CD14-positive monocyte (primary cell): ENCODE data around the gene AKR1C8. TPM values are rescaled to one million over a fixed set of nuclear protein-coding genes. Genes with fewer than 3 reads are reported as not detected.
A peak's percentile ranks its signal among the peaks of the same experiment; 100 is the strongest.

Source experiments
- DNase-seq, 3 donors: peaks; one replicate each; pipeline ENCODE4 v3.0.0-alpha.2; 2011 to 2022
- H2AFZ ChIP-seq: 2 replicates; pipeline ENCODE4 v1.6.0; 2012; ENCODE audit warnings: mild to moderate bottlenecking, low read depth, low read length, inconsistent platforms; ENCODE audit not compliant: insufficient read depth, poor library complexity, severe bottlenecking
- H3K27ac ChIP-seq, 2 donors: 1 replicate in 1 of 2; 2 replicates in 1 of 2; pipeline ENCODE4 v1.5.1; 2012 to 2013; ENCODE audit warnings: low read length in 2 of 2, control low read depth in 1 of 2, inconsistent platforms in 1 of 2, low read depth in 1 of 2, mild to moderate bottlenecking in 1 of 2
- H3K27me3 ChIP-seq, 2 donors: one replicate each; pipeline versions ENCODE4 v1.6.0 to v1.6.1; 2011 to 2013; ENCODE audit warnings: low read length in 2 of 2; ENCODE audit not compliant: control insufficient read depth in 2 of 2, insufficient read depth in 2 of 2
- H3K36me3 ChIP-seq, 2 donors: replicated peaks in 1 of 2; 1 replicate in 1 of 2; 2 replicates in 1 of 2; pipeline versions ENCODE4 v1.5.1 to v1.6.1; 2012 to 2013; ENCODE audit warnings: low read length in 2 of 2, control low read depth in 1 of 2, inconsistent platforms in 1 of 2, mild to moderate bottlenecking in 1 of 2; ENCODE audit not compliant: insufficient read depth in 2 of 2, control insufficient read depth in 1 of 2
- H3K4me1 ChIP-seq, 2 donors: 1 replicate in 1 of 2; 2 replicates in 1 of 2; pipeline versions ENCODE4 v1.5.1 to v1.6.1; 2012 to 2013; ENCODE audit warnings: low read length in 2 of 2, control low read depth in 1 of 2, inconsistent platforms in 1 of 2, mild to moderate bottlenecking in 1 of 2, moderate library complexity in 1 of 2; ENCODE audit not compliant: insufficient read depth in 2 of 2, control insufficient read depth in 1 of 2
- H3K4me2 ChIP-seq: replicated peaks from 2 replicates; pipeline ENCODE3; 2012; ENCODE audit warnings: low read length, moderate library complexity, mild to moderate bottlenecking; ENCODE audit not compliant: poor library complexity, severe bottlenecking; ENCODE audit errors: extremely low read depth
- H3K4me3 ChIP-seq, 3 experiments: fragments of 200-600 bp in 1 of 3; sonication (generic) in 1 of 3; replicated peaks in 1 of 3; 1 replicate in 2 of 3; 2 replicates in 1 of 3; pipeline ENCODE4 v1.5.1; 2011 to 2013; ENCODE audit warnings: low read length in 3 of 3, mild to moderate bottlenecking in 3 of 3, control low read depth in 2 of 3, low read depth in 2 of 3, inconsistent platforms in 1 of 3, moderate library complexity in 1 of 3
- H3K79me2 ChIP-seq: 2 replicates; pipeline ENCODE4 v1.6.0; 2012; ENCODE audit warnings: mild to moderate bottlenecking, control low read depth, inconsistent platforms, low read length, moderate library complexity; ENCODE audit not compliant: insufficient read depth
- H3K9ac ChIP-seq: 2 replicates; pipeline ENCODE4 v1.6.0; 2017; ENCODE audit warnings: low read length, mild to moderate bottlenecking; ENCODE audit not compliant: insufficient read depth, poor library complexity, severe bottlenecking
- H3K9me3 ChIP-seq, 2 donors: replicated peaks in 1 of 2; 1 replicate in 1 of 2; 2 replicates in 1 of 2; pipeline versions ENCODE4 v1.5.1 to v1.6.1; 2012 to 2013; ENCODE audit warnings: low read length in 2 of 2, control low read depth in 1 of 2; ENCODE audit not compliant: control insufficient read depth in 1 of 2, insufficient read depth in 1 of 2
- H4K20me1 ChIP-seq: 2 replicates; pipeline ENCODE4 v1.6.0; 2012; ENCODE audit warnings: mild to moderate bottlenecking, low read length, control low read depth, moderate library complexity; ENCODE audit not compliant: insufficient read depth
- H3K27ac Mint-ChIP-seq, 7 donors: one replicate each; pipeline ENCODE4 v1.8.0; 2020; ENCODE audit warnings: mild to moderate bottlenecking in 7 of 7, mixed read lengths in 7 of 7, moderate library complexity in 6 of 7, inconsistent platforms in 2 of 7
- H3K27me3 Mint-ChIP-seq, 3 donors: one replicate each; pipeline ENCODE4 v1.8.0; 2021 to 2022; ENCODE audit warnings: low read depth in 3 of 3, mild to moderate bottlenecking in 3 of 3, mixed read lengths in 3 of 3, moderate library complexity in 3 of 3, inconsistent platforms in 1 of 3
- H3K36me3 Mint-ChIP-seq, 2 donors: one replicate each; pipeline ENCODE4 v1.8.0; 2020; ENCODE audit warnings: mixed read lengths in 2 of 2, inconsistent platforms in 1 of 2, mild to moderate bottlenecking in 1 of 2
- H3K4me1 Mint-ChIP-seq: one replicate; pipeline ENCODE4 v1.8.0; 2020; ENCODE audit warnings: mild to moderate bottlenecking, mixed read lengths
- H3K4me3 Mint-ChIP-seq, 2 donors: one replicate each; pipeline ENCODE4 v1.8.0; 2020; ENCODE audit warnings: mild to moderate bottlenecking in 2 of 2, mixed read lengths in 2 of 2, moderate library complexity in 1 of 2
- H3K9me3 Mint-ChIP-seq, 7 donors: one replicate each; pipeline ENCODE4 v1.8.0; 2020 to 2022; ENCODE audit warnings: mixed read lengths in 7 of 7, mild to moderate bottlenecking in 6 of 7, moderate library complexity in 6 of 7, inconsistent platforms in 2 of 7
- WGBS: methylation state at CpG from one replicate; pipeline ENCODE4 v1.1.5; 2013; ENCODE audit warnings: missing lambda C conversion rate; ENCODE audit not compliant: insufficient coverage; 5-methylcytosine and 5-hydroxymethylcytosine counted together
- intact Hi-C, 2 donors: fragments of 100-400 bp; cut with micrococcal nuclease; formaldehyde crosslinking; loops; one replicate each; pipeline versions ENCODE4 v1.15.0 to v1.15.1; 2023
- polyA plus RNA-seq, 3 donors: library from polyadenylated mRNA; depleted of rRNA in 1 of 3; unstranded in 2 of 3; stranded (reverse) in 1 of 3; fragments of 300-500 nt in 2 of 3; fragments of >200 nt in 1 of 3; fragmentation: Illumina TruSeq in 2 of 3; gene quantifications; 1 replicate in 2 of 3; 2 replicates in 1 of 3; pipeline ENCODE4 v1.2.3, GENCODE V29; 2012 to 2021
- TF ChIP-seq, protein P1 (sequence below): fragments of 200-600 bp; IDR thresholded peaks from one replicate; pipeline ENCODE4 v1.8.0; 2022; ENCODE audit warnings: antibody characterized with exemption, mild to moderate bottlenecking

The AKR1C8 gene
- polyA plus RNA-seq, 3 donors, result not detected

DNA sequence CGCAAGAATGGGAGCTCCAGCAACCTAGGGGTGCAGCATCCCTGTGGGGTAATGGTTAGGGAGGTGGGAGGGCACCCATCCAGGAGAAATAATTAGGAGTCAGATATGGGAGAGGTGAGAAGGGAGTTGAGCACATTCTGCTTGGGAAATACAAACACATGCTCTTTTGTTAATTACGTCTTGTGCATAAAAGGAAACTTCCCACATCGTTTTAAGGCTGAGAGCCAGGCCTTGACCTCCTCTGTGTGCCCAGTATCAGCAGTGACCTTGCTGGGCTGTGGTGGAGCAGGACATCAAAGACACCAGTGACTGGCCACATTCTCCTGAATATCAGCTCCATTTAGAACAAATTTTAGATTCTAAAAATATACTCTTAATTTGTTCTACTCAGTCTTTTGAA is 34.3 kb upstream of the AKR1C8 start:
- Mint-ChIP-seq H3K27ac (peak overlapping the region in 1 of 7 donors; percentile 2), H3K36me3 (no peaks in the 10 kb centered on the region), H3K9me3 (peaks cover 5 to 18% (median 9%) of the 10 kb centered on the region in 7 donors), H3K27me3 (peaks cover 1 to 2% (median 2%) of the 10 kb centered on the region in 3 donors), H3K4me1 (no peaks in the 10 kb centered on the region), H3K4me3 (no peak overlapping the region)
- Histone ChIP-seq H3K36me3 (no peaks in the 10 kb centered on the region), H3K27me3 (no peaks in the 10 kb centered on the region), H3K4me1 (no peaks in the 10 kb centered on the region), H2AFZ (no peak overlapping the region), H3K27ac (no peak overlapping the region), H4K20me1 (no peaks in the 10 kb centered on the region), H3K9ac (no peak overlapping the region), H3K9me3 (peaks cover 0 to 14% of the 10 kb centered on the region in 2 donors), H3K4me2 (no peak overlapping the region), H3K4me3 (no peak overlapping the region), H3K79me2 (no peaks in the 10 kb centered on the region)
- WGBS, result 100% methylated on average over 1 of the region's 3 CpGs
- TF ChIP-seq, protein P1, sequence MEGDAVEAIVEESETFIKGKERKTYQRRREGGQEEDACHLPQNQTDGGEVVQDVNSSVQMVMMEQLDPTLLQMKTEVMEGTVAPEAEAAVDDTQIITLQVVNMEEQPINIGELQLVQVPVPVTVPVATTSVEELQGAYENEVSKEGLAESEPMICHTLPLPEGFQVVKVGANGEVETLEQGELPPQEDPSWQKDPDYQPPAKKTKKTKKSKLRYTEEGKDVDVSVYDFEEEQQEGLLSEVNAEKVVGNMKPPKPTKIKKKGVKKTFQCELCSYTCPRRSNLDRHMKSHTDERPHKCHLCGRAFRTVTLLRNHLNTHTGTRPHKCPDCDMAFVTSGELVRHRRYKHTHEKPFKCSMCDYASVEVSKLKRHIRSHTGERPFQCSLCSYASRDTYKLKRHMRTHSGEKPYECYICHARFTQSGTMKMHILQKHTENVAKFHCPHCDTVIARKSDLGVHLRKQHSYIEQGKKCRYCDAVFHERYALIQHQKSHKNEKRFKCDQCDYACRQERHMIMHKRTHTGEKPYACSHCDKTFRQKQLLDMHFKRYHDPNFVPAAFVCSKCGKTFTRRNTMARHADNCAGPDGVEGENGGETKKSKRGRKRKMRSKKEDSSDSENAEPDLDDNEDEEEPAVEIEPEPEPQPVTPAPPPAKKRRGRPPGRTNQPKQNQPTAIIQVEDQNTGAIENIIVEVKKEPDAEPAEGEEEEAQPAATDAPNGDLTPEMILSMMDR, result no peak
- DNase-seq, result no peak
- intact Hi-C loops, result no loop called here

DNA sequence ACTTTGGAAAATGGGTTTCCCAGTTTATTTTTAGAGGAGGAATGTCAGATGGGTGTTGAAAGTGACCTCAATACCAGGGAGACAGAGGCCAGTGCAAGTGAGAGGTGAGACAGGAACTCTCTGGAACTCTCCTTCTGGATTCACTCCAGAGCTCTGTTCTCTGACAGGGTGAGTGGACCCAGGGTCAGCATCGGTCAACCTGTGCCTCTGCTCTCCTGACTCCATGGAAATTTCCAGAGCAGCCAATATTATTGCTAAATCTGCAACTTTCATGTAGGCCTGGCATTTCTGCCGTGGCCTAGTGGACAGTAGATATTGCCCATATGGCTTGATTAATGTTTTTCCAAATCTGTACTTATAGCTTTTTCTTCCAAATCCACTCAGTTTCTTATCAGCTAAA is 31.9 kb upstream of the AKR1C8 start:
- Histone ChIP-seq H3K9me3 (peaks cover 0 to 3% of the 10 kb centered on the region in 2 donors), H2AFZ (no peak overlapping the region), H4K20me1 (no peaks in the 10 kb centered on the region), H3K4me2 (no peak overlapping the region), H3K4me1 (no peaks in the 10 kb centered on the region), H3K36me3 (no peaks in the 10 kb centered on the region), H3K27me3 (no peaks in the 10 kb centered on the region), H3K79me2 (no peaks in the 10 kb centered on the region), H3K27ac (no peak overlapping the region), H3K4me3 (no peak overlapping the region), H3K9ac (no peak overlapping the region)
- Mint-ChIP-seq H3K9me3 (peaks cover 0 to 17% (median 2%) of the 10 kb centered on the region in 7 donors), H3K36me3 (no peaks in the 10 kb centered on the region), H3K27ac (no peak overlapping the region), H3K4me3 (no peak overlapping the region), H3K27me3 (peaks cover 0 to 3% (median 2%) of the 10 kb centered on the region in 3 donors), H3K4me1 (no peaks in the 10 kb centered on the region)
- intact Hi-C loops, result no loop called here
- TF ChIP-seq, protein P1, result no peak
- WGBS, result 44% methylated on average over 2 of the region's 2 CpGs
- no peak for DNase-seq
